Spleen (tissue), 7 donors: ENCODE results near the gene UGT1A5.

Source experiments
- CTCF ChIP-seq, 11 experiments: fragments of 200-600 bp in 7 of 11; fragments of 450-650 bp in 4 of 11; sonication (generic) in 4 of 11; IDR thresholded peaks in 8 of 11; conservative IDR thresholded peaks in 3 of 11; 1 replicate in 7 of 11; 2 replicates in 4 of 11; pipeline versions ENCODE4 v1.4.0 to v1.8.0; 2016 to 2021; ENCODE audit warnings: antibody characterized with exemption in 11 of 11, inconsistent platforms in 4 of 11, mild to moderate bottlenecking in 1 of 11
- POLR2A ChIP-seq, 3 donors: fragments of 450-650 bp; IDR thresholded peaks; one replicate each; pipeline ENCODE4 v1.5.1; 2017; ENCODE audit warnings: antibody characterized with exemption in 3 of 3, mild to moderate bottlenecking in 1 of 3
- donor health status: DM: no; HTN: no; CAD: no; lungs with moderate emphysema.
- donor health status: DM: no; HTN: no; CAD: no.
- donor health status: DM: no; HTN: no; CAD: no.

GRCh38 chr2:233689031-233689430, 23.7 kb upstream of the UGT1A5 start:
- no peak for TF ChIP-seq CTCF (IDR thresholded peaks at IDR 0.05 in 8 of 11, conservative IDR thresholded peaks at IDR 0.05 in 3 of 11)
- TF ChIP-seq POLR2A (IDR thresholded peaks at IDR 0.05), result no peak
